Mucosa of descending colon (tissue), 3 donors: ENCODE data around the gene HAUS1. TPM values are rescaled to one million over a fixed set of nuclear protein-coding genes. Genes with fewer than 3 reads are reported as not detected.

ENCODE experiments used
- ATAC-seq: fragments of 200-7000 bp; cut with Tn5 transposase; one replicate; pipeline ENCODE4 v1.9.1; 2020; ENCODE audit warnings: mild to moderate bottlenecking, moderate library complexity
- DNase-seq, 3 donors: peaks; one replicate each; pipeline ENCODE4 v3.0.0-alpha.2; 2020
- H3K36me3 ChIP-seq: fragments of 200-600 bp; one replicate; pipeline ENCODE4 v1.8.0; 2021; ENCODE audit warnings: low read depth, mild to moderate bottlenecking
- H3K4me1 ChIP-seq: fragments of 200-600 bp; one replicate; pipeline ENCODE4 v1.8.0; 2021; ENCODE audit warnings: low read depth, mild to moderate bottlenecking
- H3K4me3 ChIP-seq: fragments of 200-600 bp; one replicate; pipeline ENCODE4 v1.8.0; 2021; ENCODE audit warnings: mild to moderate bottlenecking
- H3K9me3 ChIP-seq: fragments of 200-600 bp; one replicate; pipeline ENCODE4 v1.8.0; 2021; ENCODE audit warnings: mild to moderate bottlenecking
- intact Hi-C, 2 donors: fragments of 100-400 bp; cut with DNase I in 1 of 2; cut with micrococcal nuclease in 1 of 2; formaldehyde crosslinking; loops; one replicate each; pipeline versions ENCODE4 v1.11.0 to v1.11.1; 2022; cut with DNase I, micrococcal nuclease
- total RNA-seq, 3 donors: library from RNA; stranded (reverse); fragmentation: NEBNext Ultra II Directional in 2 of 3; extraction: Animal tissue kit (Norgen Biotek cat#: 25700) in 2 of 3; gene quantifications; one replicate each; pipeline versions ENCODE4 v1.2.1 to v1.2.4, GENCODE V29; 2021 to 2023
- TF ChIP-seq, protein P1 (sequence below): fragments of 200-600 bp; IDR thresholded peaks from one replicate; pipeline ENCODE4 v1.8.0; 2022; ENCODE audit warnings: antibody characterized with exemption, mild to moderate bottlenecking
- donor health status: DM: no; HTN: no; CAD: no; lungs with moderate emphysema.
- donor health status: DM: no; HTN: no; CAD: no.
- donor health status: DM: no; HTN: yes; CAD: no.

HAUS1 gene
- total RNA-seq, 3 donors from 2014 or later, result 8.2 to 26.2 (median 18.4) TPM

GRCh38 chr18:46134920-46135675 is 30.9 kb downstream of the HAUS1 start:
- ATAC-seq, result no peak

GRCh38 chr18:46140173-46140572 is 36.0 kb downstream of the HAUS1 start:
- DNase-seq (no peak), ATAC-seq (no peak)
- Histone ChIP-seq H3K36me3 (no peaks in the 10 kb centered on the region), H3K9me3 (no peaks in the 10 kb centered on the region), H3K4me1 (no peaks in the 10 kb centered on the region), H3K4me3 (no peak overlapping the region)
- intact Hi-C loops, result no loop called here
- TF ChIP-seq, protein P1, sequence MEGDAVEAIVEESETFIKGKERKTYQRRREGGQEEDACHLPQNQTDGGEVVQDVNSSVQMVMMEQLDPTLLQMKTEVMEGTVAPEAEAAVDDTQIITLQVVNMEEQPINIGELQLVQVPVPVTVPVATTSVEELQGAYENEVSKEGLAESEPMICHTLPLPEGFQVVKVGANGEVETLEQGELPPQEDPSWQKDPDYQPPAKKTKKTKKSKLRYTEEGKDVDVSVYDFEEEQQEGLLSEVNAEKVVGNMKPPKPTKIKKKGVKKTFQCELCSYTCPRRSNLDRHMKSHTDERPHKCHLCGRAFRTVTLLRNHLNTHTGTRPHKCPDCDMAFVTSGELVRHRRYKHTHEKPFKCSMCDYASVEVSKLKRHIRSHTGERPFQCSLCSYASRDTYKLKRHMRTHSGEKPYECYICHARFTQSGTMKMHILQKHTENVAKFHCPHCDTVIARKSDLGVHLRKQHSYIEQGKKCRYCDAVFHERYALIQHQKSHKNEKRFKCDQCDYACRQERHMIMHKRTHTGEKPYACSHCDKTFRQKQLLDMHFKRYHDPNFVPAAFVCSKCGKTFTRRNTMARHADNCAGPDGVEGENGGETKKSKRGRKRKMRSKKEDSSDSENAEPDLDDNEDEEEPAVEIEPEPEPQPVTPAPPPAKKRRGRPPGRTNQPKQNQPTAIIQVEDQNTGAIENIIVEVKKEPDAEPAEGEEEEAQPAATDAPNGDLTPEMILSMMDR, result no peak

More at GRCh38 chr18:46134920-46135675, 30.9 kb downstream of the HAUS1 start:
- TF ChIP-seq, protein P1, result no peak
- intact Hi-C loops, result no loop called here
- H3K36me3 ChIP-seq, result no peaks in the 10 kb centered on the region
- H3K4me1 ChIP-seq, result no peaks in the 10 kb centered on the region
- no peak for DNase-seq
- no peaks in the 10 kb centered on the region for H3K9me3 ChIP-seq
- H3K4me3 ChIP-seq, result no peak overlapping the region

DNA sequence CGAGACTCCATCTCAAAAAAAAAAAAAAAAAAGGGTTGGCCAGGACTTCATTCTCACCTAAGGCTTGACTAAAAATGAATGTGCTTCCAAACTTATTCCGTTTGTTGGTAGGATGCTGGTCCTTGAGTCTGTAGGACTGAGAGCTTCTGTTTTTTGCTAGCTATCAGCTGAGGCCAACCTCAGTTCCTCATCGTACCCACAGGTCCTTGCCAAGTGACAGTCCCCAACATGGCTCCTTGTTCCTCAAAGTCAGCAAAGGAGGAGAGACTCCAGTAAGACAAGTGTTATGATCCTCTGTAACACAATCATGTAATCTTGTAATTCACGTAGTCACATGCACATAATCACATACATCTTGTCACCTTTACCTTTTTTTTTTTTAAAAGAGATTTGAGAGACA is 37.0 kb downstream of the HAUS1 start:
- intact Hi-C loops, result no loop called here
- H3K36me3 ChIP-seq, result no peaks in the 10 kb centered on the region
- TF ChIP-seq, protein P1, result no peak
- H3K9me3 ChIP-seq, result no peaks in the 10 kb centered on the region
- no peak overlapping the region for H3K4me3 ChIP-seq
- ATAC-seq (no peak), DNase-seq (no peak)
- no peaks in the 10 kb centered on the region for H3K4me1 ChIP-seq

- Histone ChIP-seq H3K4me1 (no peaks in the 10 kb centered on the region), H3K36me3 (no peaks in the 10 kb centered on the region), H3K4me3 (no peak overlapping the region), H3K9me3 (no peaks in the 10 kb centered on the region)
- peak; percentile 72 for ATAC-seq
- intact Hi-C loops, result loop anchor here in 1 of 2 donors (5.0 kb wide), 1 partner anchor 508 kb away; the partner anchor contains the start of gene LOXHD1
- TF ChIP-seq, protein P1, result peak; percentile 26
- DNase-seq, result peak in 1 of 3 donors; percentile 80
Measured at GRCh38 chr18:46148810-46149209, 44.6 kb downstream of the HAUS1 start.

DNA sequence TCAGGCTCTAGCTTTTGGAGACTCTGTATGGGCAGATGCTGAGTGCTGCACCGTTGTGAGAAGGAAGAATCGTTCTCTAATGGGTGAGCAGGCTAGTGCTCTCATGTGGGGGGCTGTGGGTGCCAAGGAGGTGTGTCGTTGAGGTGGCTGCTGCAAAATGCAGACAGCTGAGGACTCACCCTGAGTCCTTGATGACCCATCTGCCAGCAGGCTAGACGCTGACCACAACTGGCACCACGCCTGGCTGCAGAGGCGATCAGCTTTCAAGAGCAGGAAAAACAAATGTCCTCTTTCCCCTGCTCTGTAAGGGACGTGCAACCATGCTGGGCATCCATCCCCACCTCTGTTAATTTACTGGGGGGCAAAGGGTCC is 48.2 kb downstream of the HAUS1 start:
- intact Hi-C loops, result loop anchor here in 1 of 2 donors (10.0 kb wide), 1 partner anchor 492 kb away; no protein-coding TSS in a partner anchor
- no peak for ATAC-seq
- DNase-seq, result no peak

More for the DNA sequence above, 48.2 kb downstream of the HAUS1 start:
- H3K36me3 ChIP-seq, result no peaks in the 10 kb centered on the region
- H3K4me3 ChIP-seq, result no peak overlapping the region
- no peaks in the 10 kb centered on the region for H3K9me3 ChIP-seq
- H3K4me1 ChIP-seq, result no peaks in the 10 kb centered on the region
- TF ChIP-seq, protein P1, result no peak
